ENCODE results near the gene SLPI.

- TF ChIP-seq CTCF (IDR thresholded peaks at IDR 0.05 in 4 of 5, conservative IDR thresholded peaks at IDR 0.05 in 1 of 5) (no peak), POLR2A (IDR thresholded peaks at IDR 0.05) (no peak)
These were observed 49.5 kb upstream of the SLPI start for GRCh38 chr20:45303586-45304463.
